ENCODE data around the gene CUL2.

Gene CUL2

DNA sequence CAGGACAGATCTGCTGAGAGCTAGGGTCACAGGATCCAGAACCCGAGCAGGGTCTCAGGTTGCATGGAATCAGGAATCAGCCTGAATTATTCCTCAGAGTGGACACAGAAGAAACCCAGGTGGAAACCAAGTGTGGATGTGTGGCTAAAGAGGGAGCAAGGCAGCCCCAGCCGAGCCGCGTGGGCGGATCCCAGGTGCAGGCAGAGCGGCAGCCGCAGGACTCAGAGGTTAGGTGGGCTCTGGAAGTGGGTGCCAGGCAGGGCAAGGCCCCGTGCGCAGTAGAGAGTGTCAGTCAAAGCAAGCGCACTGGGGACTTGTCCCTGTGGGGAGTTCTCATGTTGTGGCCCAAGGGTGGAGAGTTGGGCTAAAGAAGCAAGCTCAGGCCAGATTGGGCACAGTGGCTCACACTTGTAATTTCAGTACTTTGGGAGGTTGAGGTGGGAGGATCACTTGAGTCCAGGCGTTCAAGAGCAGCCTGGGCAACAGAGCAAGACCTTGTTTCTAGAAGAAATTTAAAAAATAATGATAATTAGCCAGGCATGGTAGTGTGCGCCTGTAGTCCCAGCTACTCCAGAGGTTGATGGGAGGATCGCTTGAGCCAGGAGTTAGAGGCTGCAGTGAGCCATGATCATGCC is 125.9 kb downstream of the CUL2 start:
- H3K27me3 ChIP-seq (ENCODE audit: insufficient read depth, poor library complexity, severe bottlenecking): no peaks in the 10 kb centered on the region
- no peak for DNase-seq (ENCODE audit: low spot score)
- TF ChIP-seq, protein P1, sequence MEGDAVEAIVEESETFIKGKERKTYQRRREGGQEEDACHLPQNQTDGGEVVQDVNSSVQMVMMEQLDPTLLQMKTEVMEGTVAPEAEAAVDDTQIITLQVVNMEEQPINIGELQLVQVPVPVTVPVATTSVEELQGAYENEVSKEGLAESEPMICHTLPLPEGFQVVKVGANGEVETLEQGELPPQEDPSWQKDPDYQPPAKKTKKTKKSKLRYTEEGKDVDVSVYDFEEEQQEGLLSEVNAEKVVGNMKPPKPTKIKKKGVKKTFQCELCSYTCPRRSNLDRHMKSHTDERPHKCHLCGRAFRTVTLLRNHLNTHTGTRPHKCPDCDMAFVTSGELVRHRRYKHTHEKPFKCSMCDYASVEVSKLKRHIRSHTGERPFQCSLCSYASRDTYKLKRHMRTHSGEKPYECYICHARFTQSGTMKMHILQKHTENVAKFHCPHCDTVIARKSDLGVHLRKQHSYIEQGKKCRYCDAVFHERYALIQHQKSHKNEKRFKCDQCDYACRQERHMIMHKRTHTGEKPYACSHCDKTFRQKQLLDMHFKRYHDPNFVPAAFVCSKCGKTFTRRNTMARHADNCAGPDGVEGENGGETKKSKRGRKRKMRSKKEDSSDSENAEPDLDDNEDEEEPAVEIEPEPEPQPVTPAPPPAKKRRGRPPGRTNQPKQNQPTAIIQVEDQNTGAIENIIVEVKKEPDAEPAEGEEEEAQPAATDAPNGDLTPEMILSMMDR (IDR thresholded peaks at IDR 0.05; ENCODE audit: poor library complexity, severe bottlenecking): no peak
- no peak overlapping the region for H3K4me3 ChIP-seq (ENCODE audit: severe bottlenecking)
- no peaks in the 10 kb centered on the region for H3K9me3 ChIP-seq (ENCODE audit: severe bottlenecking)
- no peaks in the 10 kb centered on the region for H3K36me3 ChIP-seq (ENCODE audit: low read depth)
- H3K27ac ChIP-seq (ENCODE audit: poor library complexity, severe bottlenecking): no peak overlapping the region
- no peak for ATAC-seq (ENCODE audit: low read depth)
- H3K4me1 ChIP-seq (ENCODE audit: insufficient read depth, poor library complexity, severe bottlenecking): no peaks in the 10 kb centered on the region

DNA sequence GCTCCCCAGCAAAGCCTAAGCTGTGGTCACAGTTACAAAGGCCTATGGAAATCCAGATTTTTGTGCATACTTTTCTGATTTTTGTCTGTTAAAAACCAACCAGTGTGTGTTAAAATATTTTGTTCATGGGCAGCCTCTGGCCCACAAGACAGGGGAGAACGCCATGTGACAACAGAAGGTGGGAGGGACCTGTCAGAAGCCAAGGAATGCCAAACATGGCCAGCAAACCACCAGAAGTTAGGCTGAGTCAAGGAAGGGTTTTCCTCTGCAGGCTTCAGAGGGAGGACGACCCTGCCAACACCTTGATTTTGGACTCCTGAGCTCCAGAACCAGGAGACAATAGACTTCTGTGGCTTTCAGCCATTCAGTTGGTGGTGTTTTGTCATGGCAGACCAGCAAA is 127.3 kb downstream of the CUL2 start:
- Histone ChIP-seq H3K4me3 (ENCODE audit: severe bottlenecking) (no peak overlapping the region), H3K36me3 (ENCODE audit: low read depth) (no peaks in the 10 kb centered on the region), H3K9me3 (ENCODE audit: severe bottlenecking) (no peaks in the 10 kb centered on the region), H3K4me1 (ENCODE audit: insufficient read depth, poor library complexity, severe bottlenecking) (no peaks in the 10 kb centered on the region), H3K27me3 (ENCODE audit: insufficient read depth, poor library complexity, severe bottlenecking) (no peaks in the 10 kb centered on the region), H3K27ac (ENCODE audit: poor library complexity, severe bottlenecking) (no peak overlapping the region)
- ATAC-seq (ENCODE audit: low read depth): no peak
- TF ChIP-seq, protein P1 (IDR thresholded peaks at IDR 0.05; ENCODE audit: poor library complexity, severe bottlenecking): no peak
- no peak for DNase-seq (ENCODE audit: low spot score)

DNA sequence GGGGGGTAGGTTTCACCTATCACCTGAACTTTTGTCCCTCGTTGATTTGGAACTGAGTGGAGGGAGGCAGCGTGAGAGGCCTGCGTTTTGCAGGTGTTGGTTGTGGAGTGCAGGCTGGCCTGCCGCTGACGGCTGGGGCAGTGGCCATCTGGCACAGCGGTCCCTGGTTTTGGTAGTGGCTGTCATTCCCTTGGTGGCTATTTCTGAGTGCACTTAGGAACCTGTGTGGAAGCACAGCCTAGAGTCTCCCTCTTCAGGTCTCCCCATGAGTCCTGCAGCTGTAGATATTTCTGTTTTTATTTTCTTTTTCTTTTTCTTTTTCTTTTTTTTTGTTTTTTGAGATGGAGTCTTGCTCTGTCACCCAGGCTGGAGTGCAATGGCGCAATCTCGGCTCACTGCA is 129.2 kb downstream of the CUL2 start:
- ATAC-seq (ENCODE audit: low read depth): peak; percentile 51; the same call in 1 of the 3 replicates
- H3K4me3 ChIP-seq (ENCODE audit: severe bottlenecking): no peak overlapping the region
- TF ChIP-seq, protein P1 (IDR thresholded peaks at IDR 0.05; ENCODE audit: poor library complexity, severe bottlenecking): peak; percentile 43
- DNase-seq (ENCODE audit: low spot score): no peak
- H3K4me1 ChIP-seq (ENCODE audit: insufficient read depth, poor library complexity, severe bottlenecking): no peaks in the 10 kb centered on the region
- no peaks in the 10 kb centered on the region for H3K9me3 ChIP-seq (ENCODE audit: severe bottlenecking)
- H3K27ac ChIP-seq (ENCODE audit: poor library complexity, severe bottlenecking): no peak overlapping the region
- no peaks in the 10 kb centered on the region for H3K27me3 ChIP-seq (ENCODE audit: insufficient read depth, poor library complexity, severe bottlenecking)
- H3K36me3 ChIP-seq (ENCODE audit: low read depth): no peaks in the 10 kb centered on the region

DNA sequence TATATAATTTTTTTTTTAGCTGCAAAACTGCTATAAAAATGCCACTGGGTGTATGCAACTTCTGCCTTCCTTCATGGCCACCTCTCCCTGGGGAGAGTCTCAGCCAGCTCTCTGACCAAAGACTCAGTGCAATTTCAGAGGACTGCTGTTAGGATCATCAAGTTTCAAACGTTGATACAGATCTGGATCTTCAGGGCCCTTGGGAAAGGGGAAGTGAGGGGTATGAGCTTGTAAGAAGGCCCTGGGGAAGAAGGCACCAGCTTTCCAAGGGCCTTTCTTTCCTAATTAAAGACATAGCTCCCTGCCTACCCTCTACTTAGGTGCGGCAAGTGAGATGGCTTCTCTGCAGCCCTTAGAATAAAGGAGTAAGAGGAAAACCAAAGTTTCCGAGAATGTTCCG is 130.4 kb downstream of the CUL2 start:
- peaks cover 6% of the 10 kb centered on the region for H3K4me1 ChIP-seq (ENCODE audit: insufficient read depth, poor library complexity, severe bottlenecking)
- H3K27ac ChIP-seq (ENCODE audit: poor library complexity, severe bottlenecking): no peak overlapping the region
- H3K4me3 ChIP-seq (ENCODE audit: severe bottlenecking): no peak overlapping the region
- ATAC-seq (ENCODE audit: low read depth) (no peak), DNase-seq (ENCODE audit: low spot score) (no peak)
- no peaks in the 10 kb centered on the region for H3K9me3 ChIP-seq (ENCODE audit: severe bottlenecking)
- TF ChIP-seq, protein P1 (IDR thresholded peaks at IDR 0.05; ENCODE audit: poor library complexity, severe bottlenecking): no peak
- no peaks in the 10 kb centered on the region for H3K27me3 ChIP-seq (ENCODE audit: insufficient read depth, poor library complexity, severe bottlenecking)
- no peaks in the 10 kb centered on the region for H3K36me3 ChIP-seq (ENCODE audit: low read depth)

DNA sequence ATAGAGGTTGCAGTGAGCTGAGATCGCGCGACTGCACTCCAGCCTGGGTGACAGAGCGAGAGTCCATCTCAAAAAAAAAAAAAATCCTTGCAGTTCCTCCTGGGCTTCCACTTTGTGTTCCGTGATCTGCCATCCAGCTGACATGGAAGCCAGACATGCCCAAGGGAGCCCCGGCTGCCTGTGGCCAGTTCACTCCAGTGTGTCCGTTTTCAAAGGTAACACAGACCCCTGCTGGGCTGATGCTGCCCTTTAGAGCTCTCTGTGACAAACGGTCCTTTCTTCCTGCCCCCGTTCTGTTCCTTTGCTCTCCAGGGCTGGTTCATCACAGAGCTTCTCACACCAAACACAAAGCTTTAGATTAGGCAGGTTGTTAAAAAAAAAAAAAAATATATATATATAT is 130.8 kb downstream of the CUL2 start:
- DNase-seq (ENCODE audit: low spot score) (no peak), ATAC-seq (ENCODE audit: low read depth) (no peak)

More for the DNA sequence above, 130.8 kb downstream of the CUL2 start:
- H3K27me3 ChIP-seq (ENCODE audit: insufficient read depth, poor library complexity, severe bottlenecking): no peaks in the 10 kb centered on the region
- H3K9me3 ChIP-seq (ENCODE audit: severe bottlenecking): no peaks in the 10 kb centered on the region
- no peak overlapping the region for H3K27ac ChIP-seq (ENCODE audit: poor library complexity, severe bottlenecking)
- no peaks in the 10 kb centered on the region for H3K36me3 ChIP-seq (ENCODE audit: low read depth)
- TF ChIP-seq, protein P1 (IDR thresholded peaks at IDR 0.05; ENCODE audit: poor library complexity, severe bottlenecking): no peak
- H3K4me1 ChIP-seq (ENCODE audit: insufficient read depth, poor library complexity, severe bottlenecking): peaks cover 7% of the 10 kb centered on the region
- H3K4me3 ChIP-seq (ENCODE audit: severe bottlenecking): no peak overlapping the region
